GM19452 (cell line): ENCODE results near the gene AK9.
A peak's percentile ranks its signal among the peaks of the same experiment; 100 is the strongest.
"Not testable (repeated sequence)": the region's sequence is repeated elsewhere in the genome, so short reads cannot be mapped to it uniquely, and the experiment has no call there.

Source experiments
- ATAC-seq: cut with Tn5 transposase; IDR thresholded peaks from one replicate; pipeline ENCODE4 v1.9.1; 2021; ENCODE audit not compliant: unreplicated experiment

The AK9 gene

DNA sequence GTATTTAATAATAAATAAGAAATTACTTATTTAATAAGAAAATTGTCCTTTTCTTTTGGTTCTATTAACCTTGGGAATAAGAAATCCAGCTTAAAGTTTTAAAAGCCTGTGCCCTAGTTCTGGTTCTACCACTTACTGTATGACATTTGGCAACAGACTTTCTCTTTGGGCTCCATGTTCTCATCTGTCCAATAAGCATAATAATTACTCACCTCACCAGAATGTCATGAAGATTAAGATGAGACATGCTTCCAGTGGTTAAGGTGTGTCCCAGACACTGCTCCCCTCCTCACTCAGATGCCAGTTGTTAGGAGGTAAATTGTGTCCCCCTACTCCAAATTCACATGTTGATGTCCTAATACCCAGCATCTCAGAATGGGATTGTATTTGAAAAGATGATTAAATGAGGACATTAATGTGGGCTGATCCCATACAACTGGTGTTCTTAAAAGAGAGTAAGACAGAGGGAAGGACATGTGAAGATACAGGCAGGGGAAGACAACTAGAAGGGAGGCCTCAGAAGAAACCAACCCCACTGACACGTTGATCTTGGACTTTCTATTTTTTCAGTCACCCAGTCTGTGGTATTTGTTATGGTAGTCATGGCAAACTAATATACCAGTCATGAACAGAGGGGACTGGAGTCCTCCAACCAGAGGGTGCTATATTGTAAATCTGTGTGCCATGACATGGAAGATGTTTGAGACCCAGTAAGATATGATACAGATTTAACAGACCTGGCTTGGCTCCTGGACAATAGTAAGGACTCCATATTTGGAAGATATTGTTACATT lies 229.1 kb downstream of the AK9 start:
- ATAC-seq, result no peak

DNA sequence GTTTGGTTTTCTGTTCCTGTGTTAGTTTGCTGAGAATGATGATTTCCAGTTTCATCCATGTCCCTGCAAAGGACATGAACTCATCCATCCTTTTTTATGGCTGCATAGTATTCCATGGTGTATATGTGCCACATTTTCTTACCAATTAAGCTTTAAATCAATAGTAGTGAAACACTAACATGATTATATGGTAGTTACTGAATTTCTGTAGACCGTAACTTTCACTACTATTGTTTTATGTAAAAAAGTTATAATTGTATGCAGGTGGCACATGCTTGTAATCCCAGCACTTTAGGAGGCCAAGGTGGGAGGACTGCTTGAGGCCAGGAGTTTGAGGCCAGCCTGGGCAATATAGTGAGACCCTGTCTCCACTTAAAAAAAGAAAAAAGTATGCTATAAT lies 229.8 kb downstream of the AK9 start:
- ATAC-seq, result not testable (repeated sequence)

DNA sequence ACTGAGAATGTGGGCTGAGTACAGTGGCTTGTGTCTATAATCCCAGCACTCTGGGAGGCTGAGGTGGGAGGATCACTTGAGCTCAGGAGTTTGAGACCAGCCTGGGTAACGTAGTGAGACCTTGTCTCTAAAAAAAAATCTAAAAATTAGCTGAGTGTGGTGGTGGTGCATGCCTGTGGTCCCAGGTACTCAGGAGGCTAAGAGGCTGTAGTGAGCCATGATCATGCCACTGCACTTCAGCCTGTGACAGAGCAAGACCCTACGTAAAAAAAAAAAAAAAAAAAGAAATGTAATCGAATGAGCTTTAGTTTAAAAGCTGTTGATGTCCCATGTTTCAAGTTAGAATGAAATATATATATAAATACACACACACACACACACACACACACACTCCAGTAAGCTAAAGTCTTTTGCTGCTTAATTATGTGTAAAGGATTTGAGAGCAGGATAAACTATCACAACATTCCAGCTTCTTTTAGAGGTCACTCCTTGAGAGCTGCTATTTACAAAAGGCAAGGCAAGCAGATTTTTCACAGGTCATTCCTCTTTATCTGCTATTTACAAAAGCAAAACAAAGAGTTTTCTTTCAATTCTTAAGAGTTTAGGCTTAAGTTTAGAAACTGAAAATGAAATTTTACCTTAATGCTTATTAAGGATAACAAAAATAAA lies 230.7 kb downstream of the AK9 start:
- ATAC-seq, result no peak

DNA sequence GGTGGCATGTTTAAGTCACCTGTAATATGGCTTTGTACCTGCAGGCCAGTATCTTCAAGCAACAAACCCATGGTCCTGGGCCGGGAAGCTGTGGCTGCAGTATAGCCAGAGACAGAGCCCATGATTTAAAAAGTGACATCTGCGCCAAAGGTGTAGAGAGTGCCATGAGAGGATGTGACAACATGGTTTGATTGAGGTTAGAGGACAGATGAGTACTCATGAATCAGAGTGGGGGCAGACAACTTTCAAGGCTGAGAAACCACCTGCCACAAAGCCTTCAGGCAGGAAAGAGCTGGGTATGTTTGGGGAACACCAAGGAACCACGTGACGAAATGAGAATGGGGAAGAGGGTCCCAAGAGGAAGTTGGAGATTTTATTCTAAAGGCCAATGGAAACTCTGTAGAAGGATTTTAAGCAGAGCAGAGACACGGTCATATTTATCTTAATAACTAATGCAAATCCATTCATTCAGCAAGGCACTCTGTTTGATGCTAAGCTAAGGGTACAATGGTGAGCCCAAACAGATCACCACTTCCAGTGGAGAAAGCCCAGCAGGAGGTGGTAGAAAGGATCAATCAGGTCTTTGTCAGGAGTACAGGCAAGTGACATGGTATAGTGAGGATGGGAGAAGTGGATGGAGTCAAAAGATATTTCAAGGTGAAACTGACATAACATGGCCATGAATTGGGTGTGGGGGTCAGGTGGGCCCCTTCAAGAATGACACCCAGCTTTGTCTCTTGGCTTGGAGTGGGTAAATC lies 232.0 kb downstream of the AK9 start:
- peak; percentile 25 for ATAC-seq

DNA sequence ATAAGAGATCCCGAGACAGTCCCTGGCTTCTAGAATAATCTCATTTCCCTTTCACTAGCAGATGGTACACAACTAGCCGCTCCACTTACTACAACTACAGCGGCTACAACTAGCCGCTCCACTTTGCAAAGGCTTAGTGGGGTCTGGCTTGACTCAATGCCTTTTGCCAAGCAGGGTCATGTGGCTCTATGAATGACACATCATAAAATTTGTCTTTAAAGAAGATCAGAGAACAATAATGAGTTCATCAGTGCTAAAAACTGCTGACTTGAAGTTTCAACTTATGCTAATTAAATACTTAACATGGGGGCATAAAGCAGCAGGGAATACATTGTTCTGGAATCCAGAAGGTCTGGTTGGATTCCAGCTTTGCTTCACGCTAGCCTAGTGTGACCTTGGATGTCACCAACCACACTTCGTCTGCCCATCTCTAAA lies 233.4 kb downstream of the AK9 start:
- ATAC-seq, result no peak

DNA sequence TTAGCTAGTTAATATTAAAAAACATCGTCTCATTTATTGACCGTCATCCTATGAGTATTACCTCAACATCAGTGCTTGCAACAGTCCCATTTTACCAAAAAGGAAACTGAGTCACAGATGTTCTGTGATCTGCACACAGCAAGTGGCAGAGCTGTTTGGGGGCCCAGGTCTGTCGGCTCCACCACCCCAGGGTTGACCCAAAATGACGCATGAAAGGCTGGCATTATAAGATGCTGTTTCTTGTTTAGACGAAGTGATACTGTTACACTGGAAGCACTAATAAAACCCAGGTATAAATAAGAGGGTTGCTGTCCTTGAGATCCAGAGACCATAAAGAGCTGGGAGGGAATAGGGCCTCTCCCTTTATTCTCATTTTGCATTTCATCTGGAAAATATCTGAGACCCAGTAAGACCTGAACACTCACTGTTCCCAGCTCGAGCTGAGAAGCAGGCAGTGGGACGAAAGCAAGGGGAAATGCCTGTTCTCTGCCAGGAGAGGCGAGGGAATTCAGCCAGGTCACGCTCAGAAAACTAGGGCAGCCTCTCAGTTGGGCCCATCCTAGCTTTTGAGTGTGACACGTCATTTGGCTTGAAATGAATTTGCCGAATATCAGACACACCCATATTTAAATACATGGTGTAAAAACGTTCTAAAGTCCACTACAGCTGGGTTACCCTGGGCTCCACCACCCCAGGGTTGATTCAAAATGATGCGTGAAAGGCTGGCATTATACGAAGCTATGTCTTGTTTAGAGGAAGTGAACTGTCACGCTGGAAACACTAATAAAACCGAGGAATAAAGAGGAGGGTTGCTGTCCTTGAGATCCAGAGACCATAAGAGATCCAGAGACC lies 234.1 kb downstream of the AK9 start:
- ATAC-seq, result no peak

DNA sequence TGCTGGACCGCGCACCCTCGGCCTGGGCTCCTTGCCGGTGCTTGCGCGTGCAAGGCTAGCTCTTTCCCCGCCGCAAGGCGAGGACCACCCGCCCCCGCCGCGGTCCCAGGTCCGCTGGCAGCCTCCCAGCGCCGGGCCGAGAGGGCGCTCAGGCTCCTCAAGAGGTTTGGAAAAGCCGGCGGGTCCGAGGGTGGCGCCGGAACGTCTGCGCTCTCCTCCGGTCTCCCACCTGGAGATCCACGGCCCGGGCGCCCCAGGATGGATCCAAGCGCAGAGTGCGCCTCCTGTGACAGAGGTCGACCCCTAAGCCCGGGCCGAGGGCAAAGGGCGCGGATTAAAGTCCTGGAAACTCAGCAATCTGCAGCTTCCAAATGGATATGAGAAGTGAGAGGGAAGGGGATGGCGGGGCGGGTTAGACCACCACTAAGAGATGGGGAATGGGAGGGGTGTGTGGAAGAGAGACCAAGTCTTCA lies 234.9 kb downstream of the AK9 start:
- ATAC-seq, result no peak

DNA sequence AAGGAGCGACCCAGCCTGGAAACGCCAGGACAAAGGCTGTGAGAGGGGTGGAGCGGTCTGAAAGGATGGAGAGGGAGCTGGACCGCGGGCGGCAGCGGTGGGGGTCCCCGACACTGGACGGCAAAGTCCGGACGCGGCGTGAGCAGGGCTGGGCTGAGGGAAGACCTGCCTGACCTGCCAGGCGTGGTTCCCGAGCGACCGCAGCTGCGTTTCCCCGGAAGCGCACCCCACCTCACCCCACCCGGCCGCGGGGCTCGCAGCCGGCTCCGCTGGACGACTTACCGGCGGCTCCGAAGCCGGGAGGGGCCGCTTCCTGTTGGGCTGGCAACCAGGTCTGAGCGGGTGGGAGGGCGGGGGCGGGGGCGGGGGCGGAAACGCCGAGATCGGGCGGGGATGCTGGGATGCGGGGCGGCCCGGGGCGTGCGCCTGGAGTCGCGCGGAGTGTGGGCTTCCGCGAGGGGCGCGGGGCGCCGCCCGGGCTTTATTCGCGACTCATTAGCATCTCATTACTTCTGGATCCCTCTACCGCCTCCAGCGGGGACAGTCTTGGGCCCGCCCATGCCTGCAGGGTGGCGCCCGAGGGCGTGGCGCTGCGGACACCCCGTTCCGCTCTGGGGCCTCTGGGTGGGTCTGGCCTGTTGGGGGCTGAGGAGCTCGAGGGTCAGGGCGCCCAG lies 235.4 kb downstream of the AK9 start, which contains the start of gene MICAL1:
TSS of gene MICAL1 (minus strand) at position 336 of the 674 bp plus-strand sequence. CDS start 1,576 bp downstream, outside the sequence.
- peak; percentile 56 for ATAC-seq

DNA sequence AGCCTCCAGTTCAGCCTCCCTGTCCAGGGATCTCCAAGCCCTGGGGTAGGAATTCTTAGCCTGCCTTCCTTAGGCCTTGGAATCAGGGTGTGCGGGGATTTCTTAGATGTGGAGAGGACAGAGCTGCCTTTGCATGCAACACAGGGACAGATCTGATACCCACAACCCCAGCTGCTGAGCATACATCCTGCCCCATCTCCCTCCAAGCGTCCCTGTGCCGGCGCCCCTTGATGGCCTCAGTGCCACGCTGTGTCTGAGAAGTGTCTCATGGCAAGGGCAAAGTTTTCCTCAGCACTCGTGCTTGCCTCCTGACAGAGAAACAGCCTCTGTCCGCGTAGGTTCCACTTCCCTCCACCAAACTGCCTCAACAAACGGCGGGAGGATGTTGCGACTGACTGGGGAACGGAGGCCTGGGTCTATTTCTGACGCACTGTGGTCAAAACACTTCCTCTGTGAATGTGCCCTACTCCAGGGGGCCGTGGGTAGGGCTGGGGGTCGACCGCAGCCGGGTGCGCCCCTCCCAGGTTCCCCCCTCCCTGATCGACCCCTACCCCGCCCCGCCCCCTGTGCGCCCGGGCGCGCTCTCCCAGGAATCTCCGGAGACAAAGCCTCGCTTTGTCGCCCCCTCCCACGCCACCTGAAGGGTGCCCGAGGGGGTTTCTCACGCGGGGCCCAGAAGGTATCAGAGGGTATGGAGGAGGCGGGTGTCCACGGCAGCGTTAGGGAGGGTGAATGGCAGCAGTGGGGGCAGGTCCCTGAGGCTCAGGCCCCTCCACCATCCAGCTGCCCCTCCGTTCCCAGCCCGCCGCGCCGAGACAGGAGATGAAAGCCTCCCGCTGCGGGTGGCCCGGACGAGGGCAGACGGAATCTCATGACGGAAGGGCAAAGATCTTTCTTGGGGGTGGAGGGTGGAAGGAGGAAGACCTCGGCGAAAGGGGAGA lies 236.2 kb downstream of the AK9 start:
- ATAC-seq, result peak; percentile 25

DNA sequence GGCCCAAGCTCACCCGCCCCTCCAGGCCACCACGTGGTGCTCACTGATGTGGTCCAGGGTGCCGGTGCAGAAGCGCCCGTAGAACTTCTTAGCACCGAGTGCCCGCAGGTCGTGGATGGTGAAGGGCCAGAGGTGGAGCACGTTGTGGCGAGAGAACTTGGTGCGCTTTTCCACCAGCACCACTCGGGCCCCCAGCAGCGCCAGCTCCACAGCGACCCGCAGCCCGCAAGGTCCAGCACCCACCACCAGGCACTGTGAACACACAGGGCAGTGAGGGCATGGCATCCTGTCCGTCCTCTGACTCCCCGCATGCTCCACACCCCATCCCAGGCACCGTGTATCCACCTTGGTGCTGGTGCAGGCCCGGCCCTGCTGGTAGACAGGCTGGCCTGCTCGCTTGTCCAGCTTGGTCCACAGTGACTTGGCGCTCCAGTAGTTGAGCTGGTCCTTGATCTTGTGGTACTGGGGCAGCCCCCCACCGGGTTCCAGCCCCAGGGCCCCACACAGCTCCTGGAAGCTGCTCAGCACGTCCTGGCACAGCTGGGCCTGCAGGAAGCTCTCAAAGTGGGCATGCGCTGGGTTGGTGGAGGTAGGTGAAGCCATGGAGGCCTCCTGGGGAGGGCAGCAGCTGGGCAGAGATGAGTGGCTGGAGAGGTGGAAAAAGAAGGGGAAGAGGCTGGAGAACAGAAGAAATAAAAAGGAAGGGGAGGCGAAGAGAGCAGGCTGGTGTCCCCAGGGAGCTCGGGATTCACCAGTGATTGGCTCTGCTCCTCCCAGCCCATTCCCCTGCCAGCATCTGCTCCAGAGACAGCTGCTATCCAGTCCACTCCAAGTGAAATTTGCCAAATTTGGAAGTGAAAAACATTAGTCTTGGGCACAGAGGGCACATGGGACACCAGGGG lies 237.2 kb downstream of the AK9 start:
- ATAC-seq, result no peak

DNA sequence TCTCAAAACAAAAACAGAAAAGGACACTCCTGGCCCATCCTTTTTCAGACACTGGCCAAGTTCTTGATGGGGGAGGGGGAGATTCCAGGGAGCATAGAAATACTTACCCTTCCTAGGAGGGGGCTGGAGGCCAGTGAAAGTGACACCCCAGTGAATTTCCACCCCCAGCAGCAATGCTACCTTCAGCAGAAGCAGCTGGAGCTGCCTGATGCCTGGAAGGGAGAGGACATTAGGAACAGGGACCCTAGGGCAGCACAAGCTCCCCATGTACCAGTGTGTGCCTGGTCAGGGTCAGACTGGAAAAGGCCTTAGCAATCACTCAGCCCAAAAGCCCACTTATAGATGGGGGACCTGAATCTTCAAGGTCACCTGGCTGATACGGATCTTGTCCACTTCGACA lies 237.8 kb downstream of the AK9 start:
- ATAC-seq, result no peak

DNA sequence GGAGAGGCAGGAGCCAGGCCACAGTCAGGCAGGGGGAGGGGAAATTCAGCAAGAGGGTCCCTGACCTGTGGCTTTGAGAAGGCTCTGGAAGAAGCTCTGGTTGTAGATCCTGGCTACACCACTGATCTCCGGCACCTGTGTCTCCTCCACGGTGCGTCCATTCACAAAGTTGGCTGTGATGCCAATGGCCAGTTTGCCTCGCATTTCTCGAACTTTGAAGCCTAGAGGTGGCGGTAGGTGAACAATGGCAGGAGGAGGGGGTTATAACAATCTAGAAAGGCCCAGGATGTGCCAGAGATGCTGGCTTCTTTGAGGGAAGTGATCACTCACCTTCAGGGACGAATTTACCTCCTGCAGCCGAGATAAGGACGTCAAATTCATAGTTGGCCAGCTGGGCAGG lies 238.8 kb downstream of the AK9 start:
- ATAC-seq, result no peak

DNA sequence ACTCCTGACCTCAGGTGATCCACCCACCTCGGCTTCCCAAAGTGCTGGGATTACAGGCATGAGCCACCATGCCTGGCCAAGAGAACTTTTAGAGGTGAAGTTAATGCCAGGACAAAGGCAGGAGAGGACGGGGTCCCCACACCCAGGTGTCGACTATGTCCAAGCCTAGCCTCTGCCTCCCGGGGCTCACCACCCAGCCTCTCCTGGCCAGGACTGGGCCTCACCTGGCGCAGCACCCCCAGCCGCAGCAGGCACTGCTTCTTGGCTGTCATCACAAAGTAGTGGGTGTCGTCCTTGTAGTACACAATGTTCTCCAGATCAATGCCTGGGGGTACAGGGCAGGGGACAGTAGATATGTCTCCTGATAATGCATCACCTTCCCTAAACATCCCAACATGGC lies 239.6 kb downstream of the AK9 start:
- no peak for ATAC-seq

DNA sequence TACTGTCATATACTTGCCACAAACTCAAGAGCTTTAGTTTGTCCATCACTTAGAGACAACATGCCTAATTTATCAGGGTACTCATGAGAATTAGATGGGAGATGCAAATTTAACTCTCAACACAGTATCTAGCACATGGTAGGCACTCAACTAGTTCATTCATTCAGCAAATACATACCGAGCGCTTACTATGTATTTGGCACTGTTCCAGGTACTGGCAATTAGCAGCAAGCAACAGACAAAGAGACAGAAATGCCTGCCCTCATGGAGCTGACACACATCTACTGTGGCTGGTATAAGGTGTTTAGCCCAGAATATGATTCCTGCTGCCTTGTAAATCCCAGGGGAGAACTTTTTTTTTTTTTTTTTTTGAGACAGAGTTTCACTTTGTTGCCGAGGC lies 240.2 kb downstream of the AK9 start:
- no peak for ATAC-seq

DNA sequence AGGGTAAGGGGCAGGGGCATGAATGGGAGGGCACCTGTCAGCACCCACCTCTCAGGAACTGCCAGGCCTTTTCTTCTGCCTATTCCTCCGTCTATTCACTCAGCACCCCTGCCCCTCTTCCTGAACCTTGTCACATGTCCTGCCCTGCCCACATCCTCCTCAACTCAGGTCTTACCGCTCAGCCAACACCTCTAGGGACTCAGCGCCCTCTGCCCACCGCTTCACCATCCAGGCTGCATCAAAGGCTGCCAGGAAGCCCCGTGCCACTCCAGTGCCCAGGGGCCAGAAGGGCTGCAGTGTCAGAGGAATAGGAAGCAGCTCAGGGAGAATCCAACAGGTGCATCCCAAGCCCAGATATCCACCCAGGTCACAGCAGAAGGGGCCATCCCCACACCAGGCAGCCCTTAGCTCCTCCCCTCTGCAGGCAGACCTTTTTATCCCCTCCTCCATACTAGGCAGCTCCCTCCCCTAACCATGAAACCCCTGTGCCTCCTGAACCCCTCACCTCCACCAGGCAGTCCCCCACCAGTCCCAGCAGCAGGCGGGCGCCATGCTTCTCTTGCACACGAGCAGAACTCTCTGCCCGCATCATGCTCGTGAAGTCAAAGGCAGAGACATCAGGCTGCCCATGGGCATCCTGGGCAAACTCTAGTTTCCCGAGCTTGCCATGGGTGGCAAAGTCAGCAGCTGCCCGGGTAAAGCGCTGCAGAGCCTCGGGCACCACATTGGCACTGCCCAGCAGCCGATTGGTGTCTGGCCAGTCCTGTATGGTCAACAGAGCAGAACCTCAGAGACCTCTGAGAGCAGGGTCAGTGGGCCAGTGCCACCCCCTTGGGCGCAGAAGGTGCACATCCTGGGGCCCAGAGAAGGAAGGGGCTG lies 241.0 kb downstream of the AK9 start:
- no peak for ATAC-seq

DNA sequence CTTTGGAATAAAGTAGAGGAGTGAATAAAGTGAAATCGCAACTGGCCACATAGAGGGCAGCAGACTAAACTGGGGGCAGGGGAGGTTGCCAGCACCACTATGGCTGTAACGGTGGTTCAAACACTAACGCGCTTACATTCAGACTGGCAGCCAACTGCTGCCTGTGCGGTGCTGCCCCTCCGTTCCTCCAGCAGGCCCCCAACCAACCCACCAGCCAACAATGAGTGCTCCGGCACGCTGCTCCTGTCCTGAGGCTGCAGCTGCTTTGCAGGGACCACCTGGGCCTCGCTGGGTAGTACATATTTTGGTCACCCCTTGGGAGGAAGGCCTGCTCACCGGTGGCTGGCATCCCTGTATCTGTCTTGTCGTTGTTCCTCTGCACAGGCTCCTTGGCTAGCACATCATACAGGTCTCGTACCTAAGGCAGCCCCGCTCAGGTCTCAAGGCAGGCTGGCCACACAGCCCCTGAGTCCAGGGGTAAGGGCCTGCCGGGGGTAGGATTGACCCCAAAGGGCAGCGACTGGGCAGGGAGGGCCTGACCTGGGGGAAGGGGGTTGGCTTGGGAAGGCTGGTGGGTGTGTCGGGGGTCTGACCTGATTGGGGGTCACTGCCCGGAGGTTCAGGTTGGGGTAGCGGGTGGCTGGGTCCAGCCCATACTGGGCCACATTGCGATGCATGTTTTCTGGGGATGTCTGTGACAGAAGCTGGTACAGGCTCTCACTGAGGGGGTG lies 241.8 kb downstream of the AK9 start:
- no peak for ATAC-seq
